Measurements from ENCODE around the gene CCL3.

Gene CCL3

GRCh38 chr17:36060816-36061215 lies 29.1 kb downstream of the CCL3 start:
- no peak for DNase-seq (ENCODE audit: extremely low spot score)
- ChIA-PET CTCF (interaction anchor here (4.4 kb wide), 1 partner anchor 11 kb away, joined by 27 read pairs; no protein-coding TSS in a partner anchor), POLR2A (no interaction called here)
- no peak for TF ChIP-seq CTCF (IDR thresholded peaks at IDR 0.05; ENCODE audit: control extremely low read depth, extremely low read depth, low read depth, missing control alignments)

- ChIA-PET POLR2A (interaction anchor here (0.6 kb wide), 1 partner anchor 476 kb away, joined by 6 read pairs; no protein-coding TSS in a partner anchor), CTCF (interaction anchor here (7.5 kb wide), 1 partner anchor 11 kb away, joined by 67 read pairs; no protein-coding TSS in a partner anchor)
- no peak for DNase-seq (ENCODE audit: extremely low spot score)
- no peak for TF ChIP-seq CTCF (IDR thresholded peaks at IDR 0.05; ENCODE audit: control extremely low read depth, extremely low read depth, low read depth, missing control alignments)
These were observed 30.5 kb downstream of the CCL3 start for GRCh38 chr17:36059406-36059805.

GRCh38 chr17:36057911-36058310 lies 32.0 kb downstream of the CCL3 start:
- CTCF ChIA-PET: interaction anchor here (1.3 to 7.5 kb wide), 5 partner anchors 10 to 89 kb away, joined by 3 to 67 read pairs (median 4); no protein-coding TSS in a partner anchor
- no peak for DNase-seq (ENCODE audit: extremely low spot score)
- POLR2A ChIA-PET: no interaction called here
- no peak for TF ChIP-seq CTCF (IDR thresholded peaks at IDR 0.05; ENCODE audit: control extremely low read depth, extremely low read depth, low read depth, missing control alignments)

- no peak for TF ChIP-seq CTCF (IDR thresholded peaks at IDR 0.05; ENCODE audit: control extremely low read depth, extremely low read depth, low read depth, missing control alignments)
These were observed 33.9 kb downstream of the CCL3 start for GRCh38 chr17:36055921-36056520.

GRCh38 chr17:36055171-36055570 lies 34.8 kb downstream of the CCL3 start:
- ChIA-PET CTCF (interaction anchor here (1.3 to 7.5 kb wide), 3 partner anchors 16 to 95 kb away, joined by 3 to 67 read pairs (median 6); no protein-coding TSS in a partner anchor), POLR2A (no interaction called here)
- no peak for DNase-seq (ENCODE audit: extremely low spot score)
- no peak for TF ChIP-seq CTCF (IDR thresholded peaks at IDR 0.05; ENCODE audit: control extremely low read depth, extremely low read depth, low read depth, missing control alignments)

More at GRCh38 chr17:36055921-36056520, 33.9 kb downstream of the CCL3 start:
- ChIA-PET CTCF (interaction anchor here (1.3 to 7.5 kb wide), 3 partner anchors 15 to 92 kb away, joined by 3 to 67 read pairs (median 4); no protein-coding TSS in a partner anchor), POLR2A (no interaction called here)
- no peak for DNase-seq (ENCODE audit: extremely low spot score)

- no peak for TF ChIP-seq CTCF (IDR thresholded peaks at IDR 0.05; ENCODE audit: control extremely low read depth, extremely low read depth, low read depth, missing control alignments)
- DNase-seq (ENCODE audit: extremely low spot score): no peak
- ChIA-PET CTCF (interaction anchor here (2.3 kb wide), 1 partner anchor 23 kb away, joined by 9 read pairs; no protein-coding TSS in a partner anchor), POLR2A (no interaction called here)
These were observed 40.3 kb downstream of the CCL3 start for GRCh38 chr17:36049643-36050042.

Data from GM10248 (cell line).